Right cardiac atrium (tissue), 5 donors: Measurements from ENCODE around the gene PABPC3. TPM values are rescaled to one million over a fixed set of nuclear protein-coding genes. Genes with fewer than 3 reads are reported as not detected.

ENCODE experiments used
- ATAC-seq, 2 donors: fragments of 200-7000 bp; cut with Tn5 transposase; one replicate each; pipeline versions ENCODE4 v1.8.0 to v1.9.1; 2020; ENCODE audit warnings: moderate library complexity in 2 of 2, mild to moderate bottlenecking in 1 of 2
- DNase-seq, 3 donors: peaks; one replicate each; pipeline ENCODE4 v3.0.0-alpha.2; 2020
- H3K27ac ChIP-seq: one replicate; pipeline ENCODE4 v1.5.1; 2013; ENCODE audit warnings: mild to moderate bottlenecking, low read length, control low read depth, moderate library complexity
- H3K27me3 ChIP-seq: one replicate; pipeline ENCODE4 v1.6.1; 2013; ENCODE audit not compliant: control insufficient read depth, insufficient read depth
- H3K4me1 ChIP-seq: one replicate; pipeline ENCODE4 v1.6.1; 2013; ENCODE audit warnings: low read length; ENCODE audit not compliant: control insufficient read depth, insufficient read depth
- H3K4me3 ChIP-seq: one replicate; pipeline ENCODE4 v1.5.1; 2013; ENCODE audit warnings: low read length, control low read depth
- H3K9me3 ChIP-seq: one replicate; pipeline ENCODE4 v1.6.1; 2013; ENCODE audit warnings: low read length; ENCODE audit not compliant: control insufficient read depth
- WGBS: extraction: QIAGEN DNeasy Blood & Tissue Kit; methylation state at CpG from one replicate; pipeline ENCODE4 v1.1.7; 2013; 5-methylcytosine and 5-hydroxymethylcytosine counted together
- intact Hi-C, 4 donors: fragments of 100-400 bp; cut with DNase I; formaldehyde crosslinking; loops; one replicate each; pipeline versions ENCODE4 v1.11.0 to v1.14.0; 2022 to 2023
- polyA plus RNA-seq: library from polyadenylated mRNA; stranded (reverse); fragments of 200-250 nt; gene quantifications from one replicate; pipeline ENCODE4 v1.2.3, GENCODE V29; 2013
- total RNA-seq, 4 donors: library from RNA; stranded (reverse); fragmentation: NEBNext Ultra II Directional; extraction: Animal tissue kit (Norgen Biotek cat#: 25700); gene quantifications; one replicate each; pipeline ENCODE4 v1.2.1, GENCODE V29; 2021
- donor health status: healthy with polysubstance abuse.
- donor health status: DM: no; HTN: yes; CAD: no.
- donor health status: DM: no; HTN: no; CAD: no.
- donor health status: DM: no; HTN: yes; CAD: no; lungs with severe emphysema.
- donor health status: DM: yes; HTN: yes; CAD: no.

The PABPC3 gene
- total and polyA plus RNA-seq, 5 donors = 0.05 to 0.14 (median 0.09) TPM

DNA sequence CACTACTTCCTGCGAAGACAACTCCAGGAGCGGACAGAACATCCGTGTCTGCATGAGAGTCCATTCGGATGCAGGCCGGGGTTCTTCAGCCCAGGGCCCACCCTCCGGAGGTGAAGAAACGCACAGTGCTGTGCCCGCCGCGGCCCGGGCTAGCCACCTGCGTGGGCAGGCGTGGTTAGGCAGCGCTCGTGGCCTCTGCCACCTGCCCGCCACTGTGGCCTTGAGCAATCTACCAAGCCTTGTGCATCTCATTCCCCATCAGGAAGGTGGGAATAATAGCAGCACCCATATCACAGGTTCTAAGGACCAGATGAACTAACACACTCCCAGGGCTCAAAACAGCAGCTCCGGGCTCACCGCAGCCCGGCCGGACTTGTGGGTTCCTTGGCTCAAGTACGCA is 26.7 kb upstream of the PABPC3 start:
- ATAC-seq = no peak
- intact Hi-C loops = no loop called here
- WGBS = 91% methylated on average over 21 of the region's 21 CpGs
- no peak overlapping the region for H3K4me3 ChIP-seq
- H3K4me1 ChIP-seq = no peaks in the 10 kb centered on the region
- H3K9me3 ChIP-seq = no peaks in the 10 kb centered on the region
- no peak for DNase-seq
- H3K27me3 ChIP-seq = no peaks in the 10 kb centered on the region
- H3K27ac ChIP-seq = no peak overlapping the region

- Histone ChIP-seq H3K4me1 (no peaks in the 10 kb centered on the region), H3K9me3 (no peaks in the 10 kb centered on the region), H3K4me3 (no peak overlapping the region), H3K27ac (no peak overlapping the region), H3K27me3 (no peaks in the 10 kb centered on the region)
- WGBS = 41% methylated on average over 8 of the region's 8 CpGs
- DNase-seq = no peak
- intact Hi-C loops = no loop called here
- ATAC-seq = no peak
These were observed 26.0 kb upstream of the PABPC3 start for GRCh38 chr13:25069911-25070310.

- ATAC-seq (no peak), DNase-seq (no peak)
- intact Hi-C loops = no loop called here
- Histone ChIP-seq H3K4me3 (no peak overlapping the region), H3K4me1 (no peaks in the 10 kb centered on the region), H3K27ac (no peak overlapping the region), H3K9me3 (no peaks in the 10 kb centered on the region), H3K27me3 (no peaks in the 10 kb centered on the region)
- 78% methylated on average over 2 of the region's 2 CpGs for WGBS
These were observed 15.2 kb upstream of the PABPC3 start for GRCh38 chr13:25080773-25081172.

DNA sequence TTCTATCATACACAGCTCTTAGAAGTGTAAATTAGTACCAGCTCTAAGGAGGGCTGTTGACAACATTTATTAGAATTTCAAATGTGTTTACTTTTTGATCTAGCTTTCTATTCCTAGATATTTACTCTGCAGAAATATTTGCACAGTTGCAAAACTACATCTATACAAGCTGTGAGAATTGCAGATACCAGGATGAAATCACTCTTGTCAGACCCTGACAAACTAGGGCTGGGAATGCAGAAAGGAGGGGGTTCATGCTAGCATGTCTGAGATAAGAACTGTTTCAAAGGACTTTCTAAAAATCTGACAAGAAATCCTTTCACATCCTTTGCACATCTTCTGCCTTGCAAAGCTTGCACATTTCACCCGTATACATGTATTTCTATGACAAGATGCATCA is 11.8 kb upstream of the PABPC3 start:
- DNase-seq = no peak
- WGBS = 58% methylated on average over 1 of the region's 1 CpG

DNA sequence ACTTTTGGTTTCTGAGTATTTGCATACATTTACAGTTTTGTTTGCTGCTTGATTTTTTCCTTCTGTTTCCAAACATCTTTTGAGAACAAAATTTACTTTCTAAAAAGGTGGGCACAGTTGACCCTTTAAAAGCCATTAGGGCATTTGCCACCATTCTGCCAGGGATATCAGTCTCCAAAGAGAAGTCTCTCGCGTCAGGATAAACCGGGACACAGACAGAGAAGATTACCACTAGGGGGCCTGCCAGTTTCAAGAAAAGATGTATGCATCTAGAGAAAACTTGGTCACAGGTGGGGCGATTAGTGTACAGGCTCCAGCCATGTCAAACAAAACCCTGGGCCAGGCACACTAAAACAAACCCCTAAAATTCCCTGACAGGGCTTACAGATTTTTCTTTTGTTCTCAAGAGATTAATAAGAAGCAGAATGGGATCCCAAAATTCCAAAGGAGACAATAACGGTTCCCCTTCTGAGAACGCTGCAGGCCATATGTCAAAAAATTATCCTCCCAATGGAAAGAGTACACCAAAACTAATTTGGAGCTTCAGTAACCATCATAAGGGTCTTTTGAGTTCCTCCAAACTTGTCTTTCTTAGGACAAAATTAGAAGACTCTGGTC is 10.7 kb upstream of the PABPC3 start:
- intact Hi-C loops = no loop called here
- no peaks in the 10 kb centered on the region for H3K27me3 ChIP-seq
- H3K27ac ChIP-seq = no peak overlapping the region
- H3K9me3 ChIP-seq = no peaks in the 10 kb centered on the region
- ATAC-seq (no peak), DNase-seq (no peak)
- WGBS = 44% methylated on average over 6 of the region's 6 CpGs
- no peak overlapping the region for H3K4me3 ChIP-seq
- H3K4me1 ChIP-seq = no peaks in the 10 kb centered on the region

More for the DNA sequence above, 11.8 kb upstream of the PABPC3 start:
- no peaks in the 10 kb centered on the region for H3K27me3 ChIP-seq
- no peak overlapping the region for H3K4me3 ChIP-seq
- intact Hi-C loops = no loop called here
- ATAC-seq = no peak
- no peaks in the 10 kb centered on the region for H3K4me1 ChIP-seq
- no peak overlapping the region for H3K27ac ChIP-seq
- no peaks in the 10 kb centered on the region for H3K9me3 ChIP-seq

DNA sequence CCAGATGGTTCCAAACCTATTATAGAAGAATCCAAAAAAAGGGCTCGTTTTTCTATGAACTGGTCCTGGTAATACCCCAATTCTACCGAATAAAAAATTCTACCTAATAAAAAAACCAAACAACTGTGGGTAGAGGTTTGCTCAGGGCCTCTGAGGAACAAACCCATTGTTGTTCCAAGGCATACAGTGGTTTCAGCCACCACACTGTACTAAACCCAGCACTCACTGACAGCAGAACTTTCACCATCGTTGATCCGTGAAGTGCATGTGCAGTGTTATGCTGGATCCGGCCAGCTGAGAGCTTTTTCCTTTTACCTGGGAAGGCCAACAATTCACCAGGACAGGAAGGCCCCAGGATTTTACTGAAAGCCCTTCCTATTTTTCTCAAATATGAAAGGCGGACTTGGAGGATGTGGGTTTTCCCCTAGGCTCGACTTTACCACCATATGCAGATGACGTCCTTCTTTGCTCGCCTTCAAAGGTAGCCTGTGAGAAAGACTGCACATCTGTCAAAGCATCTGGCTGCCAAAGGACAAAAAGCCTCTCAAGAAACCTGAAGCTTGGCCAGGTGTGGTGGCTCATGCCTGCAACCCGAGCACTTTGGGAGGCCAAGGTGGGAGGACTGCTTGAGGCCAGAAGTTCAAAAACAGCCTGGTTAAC is 7.2 kb upstream of the PABPC3 start:
- Histone ChIP-seq H3K4me1 (no peaks in the 10 kb centered on the region), H3K9me3 (no peaks in the 10 kb centered on the region), H3K4me3 (no peak overlapping the region), H3K27me3 (no peaks in the 10 kb centered on the region), H3K27ac (no peak overlapping the region)
- ATAC-seq (no peak), DNase-seq (no peak)
- 79% methylated on average over 10 of the region's 10 CpGs for WGBS
- intact Hi-C loops = no loop called here

GRCh38 chr13:25097426-25097825 is 1.5 kb downstream of the PABPC3 start:
- Histone ChIP-seq H3K27ac (no peak overlapping the region), H3K4me1 (no peaks in the 10 kb centered on the region), H3K9me3 (no peaks in the 10 kb centered on the region), H3K27me3 (no peaks in the 10 kb centered on the region), H3K4me3 (no peak overlapping the region)
- intact Hi-C loops = no loop called here
- ATAC-seq (no peak), DNase-seq (no peak)
- 85% methylated on average over 13 of the region's 13 CpGs for WGBS

GRCh38 chr13:25103711-25104110 is 7.8 kb downstream of the PABPC3 start:
- WGBS = 93% methylated on average over 2 of the region's 2 CpGs

DNA sequence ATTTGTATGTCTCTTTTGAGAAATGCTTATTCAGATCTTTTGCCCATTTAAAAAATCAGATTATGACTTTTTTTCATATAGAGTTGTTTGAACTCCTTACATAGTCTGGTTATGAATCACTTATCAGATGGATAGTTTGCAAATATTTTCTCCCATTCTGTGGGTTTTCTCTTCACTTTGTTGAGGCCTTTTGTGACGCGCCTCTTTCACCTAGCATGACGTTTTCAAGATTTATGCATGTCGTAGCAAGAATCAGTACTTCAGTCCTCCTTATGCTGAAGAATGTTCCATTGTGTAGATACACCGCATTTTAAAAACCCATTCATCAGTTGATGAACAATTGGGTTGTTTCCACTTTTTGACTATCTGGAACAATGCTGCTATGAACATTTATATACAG is 13.4 kb downstream of the PABPC3 start:
- no peaks in the 10 kb centered on the region for H3K4me1 ChIP-seq
- H3K9me3 ChIP-seq = no peaks in the 10 kb centered on the region
- DNase-seq (no peak), ATAC-seq (no peak)
- no peak overlapping the region for H3K27ac ChIP-seq
- H3K27me3 ChIP-seq = no peaks in the 10 kb centered on the region
- H3K4me3 ChIP-seq = no peak overlapping the region
- WGBS = 90% methylated on average over 5 of the region's 5 CpGs
- intact Hi-C loops = no loop called here

More at GRCh38 chr13:25103711-25104110, 7.8 kb downstream of the PABPC3 start:
- Histone ChIP-seq H3K27ac (no peak overlapping the region), H3K4me1 (no peaks in the 10 kb centered on the region), H3K4me3 (no peak overlapping the region), H3K27me3 (no peaks in the 10 kb centered on the region), H3K9me3 (no peaks in the 10 kb centered on the region)
- ATAC-seq = no peak
- DNase-seq = no peak
- intact Hi-C loops = no loop called here

GRCh38 chr13:25110956-25111584 is 15.1 kb downstream of the PABPC3 start:
- intact Hi-C loops = no loop called here
- 38% methylated on average over 1 of the region's 1 CpG for WGBS
- Histone ChIP-seq H3K4me1 (no peaks in the 10 kb centered on the region), H3K27me3 (no peaks in the 10 kb centered on the region), H3K4me3 (no peak overlapping the region), H3K9me3 (no peaks in the 10 kb centered on the region), H3K27ac (no peak overlapping the region)
- DNase-seq (no peak), ATAC-seq (no peak)

- ATAC-seq = no peak
- 52% methylated on average over 2 of the region's 2 CpGs for WGBS
- no peaks in the 10 kb centered on the region for H3K9me3 ChIP-seq
- no peak for DNase-seq
- H3K4me1 ChIP-seq = no peaks in the 10 kb centered on the region
- H3K27me3 ChIP-seq = no peaks in the 10 kb centered on the region
- H3K4me3 ChIP-seq = no peak overlapping the region
- intact Hi-C loops = no loop called here
- H3K27ac ChIP-seq = no peak overlapping the region
These were observed 15.6 kb downstream of the PABPC3 start for GRCh38 chr13:25111585-25111956.
